HFFc6 (cell line): Measurements from ENCODE around the gene LRP3. TPM values are rescaled to one million over a fixed set of nuclear protein-coding genes. Genes with fewer than 3 reads are reported as not detected.
A peak's percentile ranks its signal among the peaks of the same experiment; 100 is the strongest.

Source experiments
- DNase-seq: peaks from one replicate; pipeline ENCODE4 v3.0.0-alpha.2; 2018
- H3K27ac Mint-ChIP-seq: 2 replicates; pipeline ENCODE4 v1.8.0; 2020; ENCODE audit warnings: mild to moderate bottlenecking, mixed read lengths
- H3K27me3 Mint-ChIP-seq: 2 replicates; pipeline ENCODE4 v1.8.0; 2021; ENCODE audit warnings: mild to moderate bottlenecking, moderate library complexity, mixed read lengths; ENCODE audit not compliant: insufficient read depth
- H3K36me3 Mint-ChIP-seq: 2 replicates; pipeline ENCODE4 v1.8.0; 2021; ENCODE audit warnings: low read depth, mixed read lengths
- H3K4me1 Mint-ChIP-seq: 2 replicates; pipeline ENCODE4 v1.8.0; 2020; ENCODE audit warnings: low read depth, mixed read lengths
- H3K4me3 Mint-ChIP-seq: 2 replicates; pipeline ENCODE4 v1.8.0; 2020; ENCODE audit warnings: mild to moderate bottlenecking, moderate library complexity, mixed read lengths
- H3K9me3 Mint-ChIP-seq: 2 replicates; pipeline ENCODE4 v1.8.0; 2020; ENCODE audit warnings: mild to moderate bottlenecking, mixed read lengths
- CTCF ChIP-seq: fragments of 200-600 bp; sonication (generic); IDR thresholded peaks from 2 replicates; pipeline ENCODE4 v1.5.0; 2021; ENCODE audit warnings: antibody characterized with exemption, mild to moderate bottlenecking
- total RNA-seq, 6 experiments: library from RNA; stranded (reverse); fragmentation: NEBNext Ultra II Directional; extraction: Animal tissue kit (Norgen Biotek cat#: 25700); gene quantifications; 2 replicates in 1 of 6; 3 replicates in 5 of 6; pipeline ENCODE4 v1.2.3, GENCODE V29; 2021

The LRP3 gene
- total RNA-seq, 6 experiments from 2014 or later: 1.9 to 17.7 (median 2.4) TPM

GRCh38 chr19:33192010-33192409 lies 2.1 kb upstream of the LRP3 start:
- no peak for DNase-seq
- no peak overlapping the region for H3K27ac Mint-ChIP-seq
- no peaks in the 10 kb centered on the region for H3K9me3 Mint-ChIP-seq
- H3K36me3 Mint-ChIP-seq: no peaks in the 10 kb centered on the region
- H3K4me1 Mint-ChIP-seq: no peaks in the 10 kb centered on the region
- H3K27me3 Mint-ChIP-seq: peaks cover 17% of the 10 kb centered on the region
- no peak overlapping the region for H3K4me3 Mint-ChIP-seq
- TF ChIP-seq CTCF: peak; percentile 57

- no peak for DNase-seq
- TF ChIP-seq CTCF: no peak
- H3K27ac Mint-ChIP-seq: no peak overlapping the region
- no peaks in the 10 kb centered on the region for H3K9me3 Mint-ChIP-seq
- H3K4me1 Mint-ChIP-seq: no peaks in the 10 kb centered on the region
- no peaks in the 10 kb centered on the region for H3K36me3 Mint-ChIP-seq
- peak overlapping the region; percentile 24; the same call in 1 of the 2 replicates for H3K4me3 Mint-ChIP-seq
- peaks cover 17% of the 10 kb centered on the region for H3K27me3 Mint-ChIP-seq
These were observed 763 bp upstream of the LRP3 start for GRCh38 chr19:33193269-33193864.

GRCh38 chr19:33194532-33194885 lies 379 bp downstream of the LRP3 start:
- no peaks in the 10 kb centered on the region for H3K36me3 Mint-ChIP-seq
- no peak for DNase-seq
- H3K9me3 Mint-ChIP-seq: no peaks in the 10 kb centered on the region
- H3K4me1 Mint-ChIP-seq: no peaks in the 10 kb centered on the region
- no peak for TF ChIP-seq CTCF
- peaks cover 19% of the 10 kb centered on the region for H3K27me3 Mint-ChIP-seq
- H3K4me3 Mint-ChIP-seq: no peak overlapping the region
- no peak overlapping the region for H3K27ac Mint-ChIP-seq

- H3K9me3 Mint-ChIP-seq: no peaks in the 10 kb centered on the region
- DNase-seq: peak; percentile 7
- H3K36me3 Mint-ChIP-seq: no peaks in the 10 kb centered on the region
- H3K4me3 Mint-ChIP-seq: peak overlapping the region; percentile 72
- no peak for TF ChIP-seq CTCF
- no peak overlapping the region; the same call in 1 of the 2 replicates for H3K27ac Mint-ChIP-seq
- H3K4me1 Mint-ChIP-seq: no peaks in the 10 kb centered on the region
- peaks cover 16% of the 10 kb centered on the region for H3K27me3 Mint-ChIP-seq
These were observed 935 bp downstream of the LRP3 start for GRCh38 chr19:33194886-33195644.

- Mint-ChIP-seq H3K4me1 (no peaks in the 10 kb centered on the region), H3K9me3 (no peaks in the 10 kb centered on the region), H3K36me3 (no peaks in the 10 kb centered on the region), H3K27ac (no peak overlapping the region), H3K27me3 (peaks cover 14% of the 10 kb centered on the region), H3K4me3 (no peak overlapping the region)
- no peak for TF ChIP-seq CTCF
- DNase-seq: no peak
These were observed 1.7 kb downstream of the LRP3 start for GRCh38 chr19:33195645-33196347.
